Aortic smooth muscle cell (primary cell): Measurements from ENCODE around the gene RLN2. TPM values are rescaled to one million over a fixed set of nuclear protein-coding genes. Genes with fewer than 3 reads are reported as not detected.

Experiments
- total RNA-seq: library from RNA; depleted of rRNA; stranded (reverse); fragments of >200 nt; gene quantifications from 2 replicates; pipeline ENCODE4 v1.2.3, GENCODE V29; 2014

RLN2 gene
- not detected in 2 replicates for total RNA-seq

DNA sequence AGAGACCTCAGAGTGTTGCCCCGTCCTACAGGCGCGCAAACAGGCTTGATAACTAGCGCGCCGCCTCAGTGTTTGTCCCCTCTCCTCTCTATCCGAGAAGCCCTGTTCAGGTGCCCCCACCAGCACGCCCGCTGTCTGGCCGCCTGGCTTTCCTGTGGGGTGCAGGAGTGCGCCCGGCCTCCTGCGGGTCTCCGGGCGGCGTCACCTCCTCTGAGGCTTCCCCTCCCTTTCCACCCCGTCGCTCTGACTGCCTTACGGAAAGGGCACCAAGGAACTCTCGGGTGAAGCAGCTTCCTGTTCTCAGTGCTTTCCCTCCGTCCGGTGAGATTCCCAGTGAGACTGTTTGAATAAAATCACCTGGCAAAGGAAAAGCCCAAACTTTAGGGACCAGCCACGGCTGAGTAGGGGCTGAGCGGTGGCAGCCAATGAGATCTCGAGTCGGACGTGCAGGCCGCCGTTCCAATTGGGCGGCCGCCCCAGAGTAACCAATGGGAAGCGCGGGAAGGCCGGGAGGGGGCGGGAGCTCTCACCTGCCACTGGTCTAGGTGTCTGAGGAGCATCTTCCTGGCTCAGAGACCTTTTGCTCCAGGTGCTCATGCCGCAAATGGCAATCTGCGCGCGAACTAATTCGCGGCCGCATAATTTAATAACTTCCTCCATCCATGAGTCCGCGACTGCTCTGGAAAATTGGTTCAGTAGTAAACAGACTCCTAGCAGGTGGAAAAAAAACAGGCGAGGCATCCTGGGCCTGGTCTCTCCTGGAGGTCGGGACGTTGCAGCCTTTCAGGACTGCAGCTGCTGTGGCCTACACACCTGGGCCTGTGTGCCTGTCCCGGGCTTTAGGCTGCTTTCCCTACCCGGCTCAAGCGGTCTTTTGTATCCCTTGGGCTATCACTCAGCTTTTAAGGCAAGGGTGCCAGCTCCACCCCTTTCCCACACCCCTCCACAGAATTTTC, at the start of gene RLN2:
TSS of gene RLN2 (minus strand) at position 877 of the 956 bp plus-strand sequence. CDS start at position 741, 136 bp downstream.

GRCh38 chr9:5338992-5339981, 34.8 kb upstream of the RLN2 start, which contains the start of gene RLN1:
Gene RLN1, minus strand, starts transcription at chr9:5339876. Its CDS starts 130 bp downstream, at chr9:5339746.

Other genes starting within 250 kb of the RLN2 start
- gene INSL6, start 119.1 kb downstream of the RLN2 start, total RNA-seq, result not detected in 2 replicates
- under 0.01 TPM in 1 of 2 replicates, not detected in the other for gene INSL4, start 73.3 kb downstream of the RLN2 start, total RNA-seq
- gene RLN1, start 35.2 kb upstream of the RLN2 start, total RNA-seq, result not detected in 2 replicates
- 16.6 and 16.7 TPM in 2 replicates for gene PLGRKT, start 133.2 kb upstream of the RLN2 start, total RNA-seq
- gene CD274, start 145.8 kb upstream of the RLN2 start, total RNA-seq, result 2.1 and 2.4 TPM in 2 replicates
- 13.0 and 17.8 TPM in 2 replicates for gene PDCD1LG2, start 205.8 kb upstream of the RLN2 start, total RNA-seq